ENCODE measurements around the gene ARHGAP42.

Gene ARHGAP42

DNA sequence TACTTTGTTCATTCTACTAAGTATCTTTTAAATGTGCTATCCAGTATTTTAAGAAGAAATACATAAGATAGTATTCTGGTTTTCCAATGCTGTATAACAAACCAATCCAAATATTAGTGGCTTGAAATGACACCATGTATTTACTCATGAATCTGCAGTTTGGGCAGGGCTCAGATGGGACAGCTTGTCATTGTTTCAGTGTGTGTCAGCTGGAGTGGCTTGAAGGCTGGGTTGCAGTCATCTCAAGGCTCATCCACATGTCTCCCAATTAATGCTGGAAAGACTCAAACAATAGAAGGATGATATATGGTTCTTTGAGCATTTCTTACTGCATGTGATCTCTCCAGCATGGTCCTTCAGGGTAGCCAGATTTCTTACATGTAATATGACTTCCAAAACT, 146.2 kb downstream of the ARHGAP42 start:
- TF ChIP-seq, protein P1, sequence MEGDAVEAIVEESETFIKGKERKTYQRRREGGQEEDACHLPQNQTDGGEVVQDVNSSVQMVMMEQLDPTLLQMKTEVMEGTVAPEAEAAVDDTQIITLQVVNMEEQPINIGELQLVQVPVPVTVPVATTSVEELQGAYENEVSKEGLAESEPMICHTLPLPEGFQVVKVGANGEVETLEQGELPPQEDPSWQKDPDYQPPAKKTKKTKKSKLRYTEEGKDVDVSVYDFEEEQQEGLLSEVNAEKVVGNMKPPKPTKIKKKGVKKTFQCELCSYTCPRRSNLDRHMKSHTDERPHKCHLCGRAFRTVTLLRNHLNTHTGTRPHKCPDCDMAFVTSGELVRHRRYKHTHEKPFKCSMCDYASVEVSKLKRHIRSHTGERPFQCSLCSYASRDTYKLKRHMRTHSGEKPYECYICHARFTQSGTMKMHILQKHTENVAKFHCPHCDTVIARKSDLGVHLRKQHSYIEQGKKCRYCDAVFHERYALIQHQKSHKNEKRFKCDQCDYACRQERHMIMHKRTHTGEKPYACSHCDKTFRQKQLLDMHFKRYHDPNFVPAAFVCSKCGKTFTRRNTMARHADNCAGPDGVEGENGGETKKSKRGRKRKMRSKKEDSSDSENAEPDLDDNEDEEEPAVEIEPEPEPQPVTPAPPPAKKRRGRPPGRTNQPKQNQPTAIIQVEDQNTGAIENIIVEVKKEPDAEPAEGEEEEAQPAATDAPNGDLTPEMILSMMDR (IDR thresholded peaks at IDR 0.05): no peak

DNA sequence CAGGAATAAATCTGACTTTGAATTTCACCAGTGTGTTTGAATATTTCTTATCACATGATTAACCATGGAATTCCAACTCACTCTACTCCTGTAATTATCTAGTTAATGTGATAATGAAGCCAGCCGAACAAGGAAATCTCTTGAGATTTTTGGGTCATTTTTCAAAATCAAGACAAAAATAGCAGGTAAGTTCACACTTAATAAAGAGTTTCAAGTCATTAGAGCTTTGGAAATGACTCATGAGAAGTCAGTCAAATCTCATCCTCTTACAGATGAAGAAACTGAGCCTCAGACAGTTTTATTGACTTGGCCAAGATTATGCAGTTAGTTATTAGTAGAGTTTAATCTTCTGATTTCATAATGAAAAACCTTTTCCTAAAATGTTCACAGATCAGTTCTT, 148.8 kb downstream of the ARHGAP42 start:
- TF ChIP-seq, protein P1 (IDR thresholded peaks at IDR 0.05): no peak

GRCh38 chr11:100837311-100837710, 150.2 kb downstream of the ARHGAP42 start:
- TF ChIP-seq, protein P1 (IDR thresholded peaks at IDR 0.05): no peak

DNA sequence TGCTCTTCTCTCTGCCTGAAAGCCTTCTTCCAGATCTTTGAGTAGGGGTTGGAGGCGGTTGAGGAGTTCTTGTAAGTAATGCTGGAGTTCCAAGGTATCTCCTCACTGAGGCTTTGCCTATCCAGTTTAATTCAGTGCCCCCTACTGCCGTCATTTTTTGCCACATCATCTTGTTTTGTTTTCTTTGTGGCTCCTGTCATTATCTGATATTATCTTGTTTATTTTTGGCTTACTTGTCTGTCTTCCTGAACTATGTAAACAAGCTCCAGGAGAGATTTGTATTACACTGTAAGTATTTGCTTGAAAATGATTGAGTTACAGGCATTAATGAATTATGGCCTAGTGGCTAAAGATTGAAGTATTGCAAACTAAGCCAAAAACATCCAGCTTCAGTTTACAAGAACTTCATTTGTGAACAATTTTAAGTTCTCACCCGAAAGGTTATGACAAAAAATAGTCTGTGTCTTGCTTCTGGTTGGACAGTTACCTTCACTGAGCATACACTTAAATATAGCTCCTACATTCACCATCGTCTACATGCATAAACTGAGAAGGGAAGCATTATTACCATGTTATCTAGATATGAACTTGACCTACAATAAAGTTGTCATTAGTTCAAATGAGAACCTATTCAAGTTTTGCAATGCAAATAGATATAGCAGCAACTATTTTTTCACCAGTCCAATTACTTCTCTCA, 154.8 kb downstream of the ARHGAP42 start:
- TF ChIP-seq, protein P1 (IDR thresholded peaks at IDR 0.05): peak; percentile 40; the same call in 1 of the 2 replicates

- TF ChIP-seq, protein P1 (IDR thresholded peaks at IDR 0.05): no peak
Observed at GRCh38 chr11:100847696-100848216, 160.7 kb downstream of the ARHGAP42 start.

DNA sequence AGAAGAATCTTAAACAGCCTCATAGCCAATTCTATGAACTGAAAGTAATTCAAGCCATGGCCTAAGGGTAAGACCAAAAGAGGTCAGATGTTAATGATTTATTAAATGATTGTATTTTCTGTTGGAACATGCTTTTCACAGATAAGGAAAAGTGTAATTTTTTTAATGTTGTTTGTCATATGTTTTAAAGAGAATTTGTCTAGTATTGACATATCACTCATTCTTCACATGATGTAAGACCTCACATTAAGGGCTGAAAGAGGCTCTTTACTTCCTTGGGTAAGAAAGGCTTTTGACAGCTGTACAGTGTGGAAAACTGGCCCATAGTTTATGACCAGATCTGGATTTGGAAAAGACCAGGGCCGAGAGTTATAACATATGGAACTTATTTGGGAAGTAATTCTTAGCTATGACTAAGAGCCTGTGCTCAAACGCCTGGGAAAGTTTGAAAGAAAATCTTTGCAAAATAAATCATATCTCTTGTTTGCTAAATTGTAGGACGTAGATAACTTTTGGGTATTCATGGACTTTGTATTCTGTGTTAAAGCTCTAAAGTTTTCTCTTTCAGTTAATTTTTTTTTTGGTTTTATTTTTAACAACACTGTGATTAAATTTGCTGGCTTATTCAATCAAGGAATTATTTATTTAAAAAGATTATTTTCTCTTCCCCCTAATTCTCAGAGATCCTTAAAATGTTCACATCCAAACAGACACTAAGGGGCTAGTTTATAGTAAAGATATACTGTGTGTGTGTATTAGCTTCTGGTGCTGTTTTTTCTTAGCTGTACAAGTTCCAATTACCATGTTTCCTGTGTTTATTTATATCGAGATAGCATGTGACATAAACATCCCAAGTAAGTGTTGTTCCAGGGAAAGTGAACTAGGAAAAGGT, 162.2 kb downstream of the ARHGAP42 start:
- TF ChIP-seq, protein P1 (IDR thresholded peaks at IDR 0.05): no peak

DNA sequence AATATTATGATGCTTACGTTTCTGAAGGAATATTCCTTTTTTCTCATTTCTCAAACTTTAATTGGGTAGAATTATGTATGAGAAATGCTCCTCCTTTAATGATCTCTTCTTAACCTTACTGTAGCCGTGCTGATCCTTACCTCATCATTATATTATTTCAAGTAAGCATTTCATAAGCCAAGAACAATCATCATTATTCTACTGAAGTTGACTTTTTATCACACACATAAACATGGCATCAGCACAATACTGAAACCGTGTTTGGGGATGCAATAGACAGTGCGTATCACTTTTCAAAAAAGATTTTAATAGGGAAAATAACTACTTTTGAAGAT, 162.8 kb downstream of the ARHGAP42 start:
- TF ChIP-seq, protein P1 (IDR thresholded peaks at IDR 0.05): no peak
